ENCODE data around the gene FAXDC2. TPM values are rescaled to one million over a fixed set of nuclear protein-coding genes. Genes with fewer than 3 reads are reported as not detected.

FAXDC2 gene
- total RNA-seq, 1 donor from 2014 or later, result 0.52 TPM

DNA sequence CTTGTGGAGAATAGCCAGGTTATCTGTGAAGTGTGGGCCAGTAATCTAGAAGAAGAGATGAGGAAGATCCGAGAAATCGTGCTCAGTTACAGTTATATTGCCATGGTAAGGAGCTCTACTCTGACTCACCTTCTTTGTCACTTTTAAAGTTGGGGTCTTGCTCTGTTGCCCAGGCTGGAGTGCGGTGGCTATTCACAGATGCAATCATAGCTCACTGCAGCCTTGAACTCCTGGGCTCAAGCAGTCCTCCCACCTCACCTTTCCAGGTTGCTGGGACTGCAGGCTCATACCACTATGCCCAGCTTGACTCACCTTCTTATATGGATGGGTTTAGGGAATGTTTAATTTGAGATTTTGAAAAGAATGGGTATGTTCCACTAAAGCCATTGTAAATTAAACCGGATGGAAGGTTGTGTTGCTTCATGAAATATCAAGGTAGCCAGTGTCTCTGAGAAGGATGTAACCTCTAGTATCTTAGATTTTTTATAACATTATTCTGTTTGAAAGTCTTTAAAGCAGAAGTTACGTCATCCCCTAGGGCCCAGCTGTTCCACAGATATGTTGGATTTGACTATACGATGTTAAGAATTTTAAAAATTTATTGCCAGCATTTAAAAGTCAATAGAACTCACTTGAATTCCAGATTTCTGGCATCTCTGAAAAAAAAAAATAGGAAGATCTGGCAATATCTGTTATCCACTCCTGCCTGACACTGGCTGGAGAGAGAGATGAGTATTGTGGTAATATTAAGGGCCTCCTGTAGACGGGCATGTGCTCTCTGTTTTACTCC lies 13.1 kb upstream of the FAXDC2 start:
- DNase-seq (ENCODE audit: low read depth), result no peak
- TF ChIP-seq CTCF (conservative IDR thresholded peaks at IDR 0.05; ENCODE audit: low read depth, low read length), result no peak
- no peak overlapping the region for H3K4me3 ChIP-seq (ENCODE audit: low read depth, low read length)

DNA sequence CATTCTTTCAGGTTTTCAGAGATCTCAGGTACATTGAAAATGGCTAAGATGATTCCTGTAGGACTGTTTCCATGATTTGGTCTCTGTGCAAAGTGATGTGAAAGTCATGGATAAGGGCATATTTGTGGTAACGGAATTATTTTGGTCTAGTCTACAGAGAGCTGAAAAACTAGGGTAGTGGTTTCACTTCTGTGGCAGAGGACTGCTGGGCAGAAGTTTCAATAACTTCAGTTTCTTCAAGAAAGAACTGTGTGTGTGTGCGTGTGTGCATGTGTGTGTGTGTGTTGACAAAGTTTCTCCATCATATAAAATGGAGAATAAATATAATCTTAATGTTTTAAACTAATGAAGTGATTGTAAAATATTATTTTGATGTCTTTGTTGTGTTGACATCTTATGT lies 12.4 kb upstream of the FAXDC2 start:
- no peak overlapping the region for H3K4me3 ChIP-seq (ENCODE audit: low read depth, low read length)
- no peak for TF ChIP-seq CTCF (conservative IDR thresholded peaks at IDR 0.05; ENCODE audit: low read depth, low read length)
- DNase-seq (ENCODE audit: low read depth), result no peak

- no peak overlapping the region for H3K4me3 ChIP-seq (ENCODE audit: low read depth, low read length)
- no peak for TF ChIP-seq CTCF (conservative IDR thresholded peaks at IDR 0.05; ENCODE audit: low read depth, low read length)
- DNase-seq (ENCODE audit: low read depth), result no peak
Measured at GRCh38 chr5:154861946-154862345, 11.5 kb upstream of the FAXDC2 start.

GRCh38 chr5:154860765-154861164 lies 10.4 kb upstream of the FAXDC2 start:
- peak overlapping the region; percentile 76 for H3K4me3 ChIP-seq (ENCODE audit: low read depth, low read length)
- DNase-seq (ENCODE audit: low read depth), result no peak
- TF ChIP-seq CTCF (conservative IDR thresholded peaks at IDR 0.05; ENCODE audit: low read depth, low read length), result no peak

DNA sequence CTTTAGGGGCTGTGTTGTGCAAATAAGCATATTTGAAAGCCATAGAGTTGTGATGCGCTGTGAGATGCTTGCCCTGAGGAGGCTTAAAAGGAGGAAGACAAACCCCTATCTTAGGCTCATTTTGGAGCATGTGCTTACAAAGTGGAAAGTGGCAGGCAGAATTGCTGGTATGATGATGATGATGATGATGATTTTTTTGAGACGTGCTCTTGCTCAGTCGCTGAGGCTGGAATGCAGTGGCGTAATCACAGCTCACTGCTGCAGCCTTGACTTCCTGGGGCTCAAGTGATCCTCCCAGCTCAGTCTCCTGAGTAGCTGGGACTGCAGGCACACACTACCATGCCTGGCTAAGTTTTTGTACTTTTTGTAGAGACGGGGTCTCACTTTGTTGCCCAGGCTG lies 9.7 kb upstream of the FAXDC2 start:
- TF ChIP-seq CTCF (conservative IDR thresholded peaks at IDR 0.05; ENCODE audit: low read depth, low read length), result no peak
- peak overlapping the region; percentile 76 for H3K4me3 ChIP-seq (ENCODE audit: low read depth, low read length)
- DNase-seq (ENCODE audit: low read depth), result no peak

DNA sequence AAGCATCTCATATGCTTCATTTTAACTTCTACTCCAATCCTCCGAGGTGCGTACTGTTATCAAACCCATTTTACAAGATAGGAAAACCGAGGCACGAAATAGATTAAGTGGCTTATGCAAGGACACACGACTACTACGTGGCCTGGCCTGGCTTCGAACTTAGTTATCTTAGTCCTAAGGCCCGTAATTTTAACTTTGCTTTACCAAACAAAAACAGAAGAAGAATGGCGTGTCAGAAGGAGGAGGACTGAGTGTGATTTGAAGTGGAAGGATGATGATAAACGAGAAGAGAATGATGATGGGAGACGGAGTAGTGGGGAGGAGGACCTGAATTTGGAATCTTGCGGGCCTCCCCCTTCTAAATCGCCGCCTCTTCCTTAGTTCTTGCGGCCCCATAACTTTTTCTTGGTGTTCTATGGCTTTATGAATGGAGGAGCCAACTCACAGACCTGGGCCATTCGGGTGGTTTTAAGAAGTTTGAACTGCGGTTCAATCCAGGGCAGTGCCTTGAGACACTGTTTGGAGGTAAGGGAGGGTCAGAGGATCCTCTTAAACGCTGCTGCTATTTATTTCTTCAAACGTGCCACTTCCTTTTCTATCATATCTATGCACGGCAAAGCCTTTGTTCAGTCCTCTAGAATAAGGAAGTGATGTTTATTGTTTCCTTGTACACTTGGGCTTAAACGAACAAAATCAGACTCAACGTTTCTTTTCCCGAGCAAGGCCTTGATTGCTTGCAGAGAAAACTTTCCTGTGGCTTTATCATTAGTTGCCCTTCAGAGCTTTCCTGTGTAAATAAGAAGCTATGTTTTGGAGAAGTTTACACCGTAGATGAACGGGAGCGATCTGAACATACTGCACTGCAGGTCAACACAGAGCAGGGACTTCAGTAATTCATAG lies 8.8 kb upstream of the FAXDC2 start:
- no peak for DNase-seq (ENCODE audit: low read depth)
- TF ChIP-seq CTCF (conservative IDR thresholded peaks at IDR 0.05; ENCODE audit: low read depth, low read length), result no peak
- H3K4me3 ChIP-seq (ENCODE audit: low read depth, low read length), result peak overlapping the region; percentile 76
